ENCODE results near the gene KRT36. TPM values are rescaled to one million over a fixed set of nuclear protein-coding genes. Genes with fewer than 3 reads are reported as not detected.

KRT36 gene
- total and polyA plus RNA-seq, 2 of the 8 experiments (the other 6 are each of a cell fraction or from before 2014, with no cell fraction given) = not detected

GRCh38 chr17:41530062-41531048, 40.6 kb upstream of the KRT36 start (continued):
- TF ChIP-seq EP300 (IDR thresholded peaks at IDR 0.05; ENCODE audit: borderline replicate concordance in 1 of 2, low read depth in 2 of 2, low read length in 2 of 2) (no peak), ZNF274 (IDR thresholded peaks at IDR 0.05; ENCODE audit: borderline replicate concordance, extremely low read depth, low read length) (no peak), JUND (IDR thresholded peaks at IDR 0.05; ENCODE audit: low read length) (no peak), YY1 (IDR thresholded peaks at IDR 0.05; ENCODE audit: low read depth, low read length) (no peak), EZH2 (IDR thresholded peaks at IDR 0.05; ENCODE audit: low read depth, low read length, severe bottlenecking) (no peak), SP2 (IDR thresholded peaks at IDR 0.05; ENCODE audit: low read length) (no peak)
